SK-N-DZ (cell line): Measurements from ENCODE around the gene BNC1.
A peak's percentile ranks its signal among the peaks of the same experiment; 100 is the strongest.
"Not testable (repeated sequence)": the region's sequence is repeated elsewhere in the genome, so short reads cannot be mapped to it uniquely, and the experiment has no call there.

ENCODE experiments used
- DNase-seq: peaks from one replicate; pipeline ENCODE4 v3.0.0-alpha.2; 2015; ENCODE audit warnings: low spot score

Gene BNC1

DNA sequence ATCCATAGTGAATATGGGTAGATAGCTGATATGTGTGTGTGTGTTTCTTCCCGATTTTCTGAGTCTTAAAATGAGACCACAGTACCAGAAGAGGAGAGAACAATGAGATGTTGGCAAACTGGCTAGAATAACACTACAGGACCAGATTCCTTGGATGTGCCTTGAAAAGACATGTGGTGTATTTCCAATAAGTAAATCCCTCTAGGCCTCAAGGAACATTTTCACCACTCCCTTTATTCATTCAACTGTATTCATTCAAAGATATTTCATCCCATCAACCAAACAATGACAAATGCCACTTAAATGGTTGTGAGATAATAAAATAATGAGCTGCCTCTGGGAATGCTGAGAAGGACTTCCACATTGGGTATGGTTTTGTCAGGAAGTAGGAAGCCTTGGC is 8.7 kb upstream of the BNC1 start:
- no peak for DNase-seq

DNA sequence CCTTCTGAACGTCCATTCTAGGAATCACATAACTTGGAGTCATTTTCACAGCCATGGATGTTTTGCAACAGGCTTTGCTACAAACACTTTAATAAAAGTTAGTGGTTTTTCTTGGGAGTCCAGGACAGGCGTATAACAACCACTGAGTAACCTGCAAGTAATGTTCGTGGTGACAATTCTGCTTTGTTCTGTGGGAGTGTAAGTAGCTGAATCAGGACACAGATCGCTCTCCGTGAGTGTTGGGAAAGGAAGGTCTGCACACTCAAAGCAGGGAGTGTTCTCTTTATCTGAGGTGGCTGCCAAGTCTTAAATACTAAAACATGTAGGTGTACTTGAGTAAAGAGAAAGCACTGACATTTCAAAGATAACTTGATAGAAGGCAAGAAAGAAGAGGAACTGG is 7.9 kb upstream of the BNC1 start:
- DNase-seq, result no peak

DNA sequence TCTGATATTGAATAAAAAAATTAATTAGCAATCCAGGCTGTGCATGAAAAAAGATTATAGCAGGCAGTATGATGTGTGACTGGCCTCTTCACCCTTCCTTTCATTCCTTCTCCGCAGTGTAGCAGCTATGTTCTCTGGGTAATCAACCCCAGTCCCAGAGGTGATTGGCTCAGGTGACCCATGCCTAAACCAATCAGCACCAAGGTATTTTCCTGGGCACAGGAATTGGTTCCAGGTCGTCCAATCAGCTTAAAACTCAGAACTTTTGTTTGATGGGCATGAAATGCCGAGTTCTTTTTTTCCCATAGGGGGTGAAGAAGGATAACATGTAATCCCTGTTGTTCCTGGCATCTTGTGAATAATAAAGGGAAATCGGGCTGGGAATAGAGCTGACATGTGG is 5.8 kb upstream of the BNC1 start:
- no peak for DNase-seq

DNA sequence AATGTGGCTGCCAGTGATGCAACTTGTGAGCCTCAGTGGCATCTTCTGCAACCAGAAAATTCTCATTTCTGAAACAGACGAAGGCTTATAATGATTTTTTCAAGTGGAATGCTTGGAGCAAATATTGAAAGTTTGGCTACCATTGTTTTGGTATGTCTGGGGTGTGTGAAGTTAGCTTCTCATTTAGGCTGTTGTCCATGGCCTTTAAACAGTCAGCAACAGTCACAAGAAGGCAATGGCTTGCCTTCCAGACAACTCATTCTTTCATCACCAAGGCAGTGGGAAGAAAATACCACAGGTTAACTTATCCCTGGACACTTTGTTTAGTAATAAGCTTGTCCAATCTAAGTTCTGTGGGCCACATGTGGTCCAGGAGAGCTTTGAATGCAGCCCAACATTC is 4.7 kb upstream of the BNC1 start:
- DNase-seq, result no peak

DNA sequence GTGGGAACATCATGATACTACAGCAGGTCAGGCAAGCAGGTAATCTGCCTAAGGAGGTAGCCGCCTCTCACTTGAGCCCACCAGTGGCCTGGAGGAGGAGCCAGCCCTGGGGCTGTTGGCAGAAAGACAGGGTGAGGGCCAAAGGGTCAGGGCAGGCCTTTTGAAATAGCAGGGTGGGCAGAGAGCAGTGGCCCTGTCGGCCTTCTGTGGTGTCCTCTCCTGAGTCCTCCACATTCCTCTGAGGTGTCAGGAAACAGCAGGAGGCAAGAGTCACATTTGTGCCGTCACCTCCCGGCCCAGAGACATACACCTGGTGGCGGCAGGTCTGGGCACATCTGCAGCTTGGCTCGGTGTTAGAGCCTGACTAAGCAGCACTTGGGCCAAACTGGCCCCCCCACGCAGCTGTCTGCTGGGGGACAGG is 3.9 kb upstream of the BNC1 start:
- DNase-seq, result no peak

DNA sequence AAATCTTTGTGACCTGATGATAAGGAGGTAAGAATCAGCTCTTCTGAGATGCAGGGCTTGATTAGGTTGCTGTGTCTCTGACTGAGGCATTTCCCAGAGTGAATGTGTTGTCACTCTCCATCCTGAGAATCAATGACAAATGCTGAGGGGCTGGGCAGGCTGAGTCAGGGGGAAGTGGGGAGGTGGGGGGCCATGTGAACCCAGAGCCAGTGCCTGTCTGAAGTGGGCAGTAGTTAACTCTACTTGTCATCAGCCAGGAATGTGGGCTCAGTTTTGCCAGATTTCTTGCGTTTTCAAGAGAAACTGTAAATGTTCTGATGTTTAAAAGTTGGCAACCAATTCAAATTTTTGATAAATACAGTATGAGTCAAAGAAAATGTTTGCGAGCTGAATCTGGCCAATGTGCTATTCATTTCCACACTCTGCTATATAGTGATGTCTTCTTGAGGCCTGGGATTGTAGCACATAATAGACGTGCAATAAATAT is 3.1 kb upstream of the BNC1 start:
- no peak for DNase-seq

DNA sequence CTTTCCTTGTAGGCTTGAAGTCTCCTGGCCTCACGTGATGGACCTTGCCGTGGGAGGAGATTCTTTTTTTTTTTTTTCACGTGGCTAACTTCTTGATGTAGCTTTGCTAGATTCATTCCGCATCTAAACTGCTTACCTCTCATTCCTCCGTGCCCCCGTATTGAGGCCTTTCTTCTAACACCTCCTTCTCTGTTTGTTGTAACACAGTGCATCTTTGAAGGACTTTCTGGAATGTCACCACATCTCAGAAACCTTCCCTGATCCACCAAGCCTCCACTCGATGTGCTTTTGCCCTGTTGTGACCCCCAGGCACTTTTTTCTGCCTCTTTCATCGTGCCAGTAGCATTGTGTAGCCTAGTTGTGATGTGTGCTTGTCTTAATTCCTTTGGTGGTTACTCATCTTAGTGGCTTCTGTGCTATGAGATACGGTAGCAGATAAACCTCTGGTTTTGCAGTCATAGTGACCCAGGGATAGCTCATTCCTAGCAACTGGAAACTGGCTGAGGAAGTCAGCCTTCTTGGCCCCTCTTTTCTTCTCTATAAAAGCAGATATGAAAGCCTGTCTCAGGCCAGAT is 1.6 kb upstream of the BNC1 start:
- DNase-seq, result no peak

DNA sequence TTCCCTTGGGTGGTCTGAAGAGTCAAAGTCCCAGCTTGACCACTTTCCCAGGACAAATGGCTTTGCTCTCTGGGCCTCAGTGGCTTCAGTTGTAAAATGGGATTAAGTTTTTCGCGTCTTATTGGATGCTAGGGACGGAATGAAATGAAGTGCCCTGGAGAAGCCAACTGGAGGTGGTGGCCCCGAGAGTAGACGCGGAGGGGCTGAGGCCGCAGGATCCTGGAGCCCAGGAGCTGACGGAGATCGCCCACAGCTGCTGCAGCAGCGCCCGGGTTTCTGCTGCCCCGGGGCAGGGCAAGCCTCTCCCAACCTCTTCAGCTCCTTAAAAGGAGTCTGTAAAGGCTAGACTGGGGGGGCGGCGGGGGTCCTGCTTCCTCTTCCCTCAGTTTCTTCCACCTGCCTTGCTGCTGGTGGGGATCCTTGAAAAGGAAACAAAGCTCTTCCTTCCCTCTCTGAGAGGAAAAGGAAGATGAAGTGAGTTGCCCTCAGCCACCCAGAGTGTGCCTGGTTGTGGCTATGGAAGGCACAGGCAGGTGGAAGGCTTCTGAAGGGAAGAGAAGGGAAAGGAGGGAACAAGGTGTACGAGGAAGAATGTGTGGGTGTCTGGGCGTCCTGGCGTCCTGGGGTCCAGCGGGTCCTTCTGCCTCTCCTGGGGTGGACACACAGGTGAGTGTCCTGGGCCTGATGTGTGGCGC is 967 bp upstream of the BNC1 start:
- no peak for DNase-seq

DNA sequence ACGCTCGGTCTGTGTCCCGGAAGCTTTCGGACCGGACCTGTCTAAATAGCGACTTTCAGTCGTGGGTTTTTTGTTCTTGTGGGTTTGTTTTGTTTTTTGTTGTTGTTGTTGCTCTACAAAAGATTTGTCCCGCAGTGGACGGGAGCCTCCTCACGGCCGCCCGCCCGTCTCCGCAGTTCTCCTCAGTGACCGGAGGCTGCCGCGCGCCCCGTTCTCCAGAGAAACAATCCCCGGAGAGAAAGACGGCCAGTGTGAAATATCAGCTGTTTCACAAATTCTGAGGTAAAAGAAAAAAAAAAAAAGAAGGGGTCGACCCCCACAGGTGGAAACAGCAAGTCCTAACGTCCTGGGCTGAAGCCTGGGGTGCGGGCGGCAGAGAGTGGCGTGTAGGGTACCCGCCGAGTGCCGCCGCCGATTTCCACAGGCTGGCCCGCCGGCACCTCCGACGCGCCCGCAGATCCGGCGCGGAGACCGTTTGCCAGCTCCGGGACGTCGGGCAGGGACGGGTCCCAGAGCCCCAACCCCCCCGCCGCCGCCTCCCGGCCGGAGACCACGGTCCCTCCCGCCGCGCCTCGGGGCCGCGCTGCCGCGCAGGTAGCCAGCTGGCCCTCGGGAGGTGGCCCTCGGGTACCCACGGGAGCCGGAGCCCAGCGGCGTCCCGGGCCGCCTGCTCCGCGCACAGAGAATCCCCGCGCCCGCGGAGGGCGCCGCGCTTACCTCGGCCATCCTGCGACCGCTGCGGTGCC is 478 bp downstream of the BNC1 start:
- no peak for DNase-seq

DNA sequence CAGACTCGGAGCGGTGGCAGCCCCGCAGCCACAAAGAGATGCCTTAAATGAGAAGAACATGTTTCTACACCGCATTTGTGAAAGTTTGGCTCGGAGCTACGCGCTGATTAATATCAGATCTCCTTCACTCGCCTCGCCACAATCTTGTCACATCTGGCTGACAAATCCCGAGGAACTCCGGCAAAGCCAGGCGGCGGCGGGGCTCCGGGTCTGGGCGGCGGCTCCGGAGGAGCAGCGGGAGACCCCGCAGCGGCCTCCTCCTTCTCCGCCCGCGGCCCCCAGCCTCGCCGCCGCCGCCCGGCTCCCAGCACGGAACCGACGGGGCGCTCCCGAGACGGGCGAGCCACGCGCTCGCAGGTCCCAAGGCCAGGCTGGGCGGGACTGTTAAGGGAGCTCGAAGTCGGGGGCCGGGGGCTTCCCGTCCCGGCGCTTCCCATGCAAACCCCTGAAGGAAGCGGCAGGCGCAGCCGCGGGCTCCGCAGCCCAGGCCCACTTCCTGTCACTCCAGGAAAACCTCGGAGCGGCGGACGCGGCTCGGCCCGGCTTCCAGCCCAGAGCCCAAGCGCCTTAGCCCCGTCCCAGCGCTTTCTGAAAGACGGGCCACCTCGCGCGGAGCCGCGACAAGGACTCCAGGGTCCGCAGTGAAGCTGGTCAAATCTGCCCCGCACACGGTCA is 1.2 kb downstream of the BNC1 start:
- no peak for DNase-seq

DNA sequence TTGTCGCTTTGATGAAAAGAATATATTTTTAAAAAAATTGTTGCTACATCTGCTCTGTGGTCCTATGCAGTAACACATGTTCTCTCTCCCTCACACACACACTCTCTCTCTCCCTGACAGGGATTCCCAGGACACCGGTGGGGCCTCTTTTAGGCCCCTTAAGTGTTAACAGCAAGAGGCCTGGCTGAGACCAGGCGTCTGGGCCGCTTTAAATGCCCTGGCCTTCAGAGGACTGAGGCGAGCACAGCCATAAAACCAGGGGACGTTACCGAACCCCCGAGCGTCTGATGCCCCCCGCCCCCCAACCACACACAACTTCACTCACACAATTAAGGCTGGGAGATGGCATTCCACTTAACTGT is 1.7 kb downstream of the BNC1 start:
- peak; percentile 67 for DNase-seq

DNA sequence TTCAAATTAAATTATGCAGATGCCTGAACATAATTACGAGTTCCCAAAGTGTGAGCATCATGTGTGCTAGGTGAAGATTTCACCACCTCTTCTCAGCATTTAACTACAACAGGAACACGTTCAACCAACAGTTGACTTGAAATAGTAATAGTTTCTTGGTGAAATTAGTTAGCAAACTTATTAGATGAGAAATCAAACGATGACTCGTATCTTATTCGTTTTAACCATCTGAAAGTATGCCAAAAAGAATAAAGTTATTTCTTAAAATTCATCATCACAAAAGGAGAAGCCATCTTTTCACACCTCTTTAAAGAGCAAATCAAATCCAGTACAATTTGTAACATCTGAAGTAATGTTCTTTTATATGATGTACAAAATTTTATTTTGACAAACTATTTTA is 2.3 kb downstream of the BNC1 start:
- DNase-seq, result no peak

DNA sequence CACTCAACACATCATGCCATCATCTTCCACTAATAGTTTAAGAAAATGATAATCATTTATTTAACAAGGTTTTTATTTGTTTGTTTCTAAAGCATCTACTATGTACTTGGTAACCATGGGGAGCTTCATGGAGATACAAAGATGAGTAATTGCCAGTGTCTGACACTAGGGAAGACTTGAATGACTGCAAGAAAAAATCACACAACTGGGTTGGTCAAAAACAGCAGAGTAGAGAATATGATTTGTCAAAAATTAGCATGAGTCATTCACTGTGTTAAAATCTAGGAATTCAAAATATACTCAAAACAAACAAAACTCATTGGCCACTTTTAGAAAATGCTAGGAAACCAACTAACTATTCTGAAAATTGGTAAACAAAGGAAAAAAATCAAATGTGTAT is 6.3 kb downstream of the BNC1 start:
- no peak for DNase-seq

DNA sequence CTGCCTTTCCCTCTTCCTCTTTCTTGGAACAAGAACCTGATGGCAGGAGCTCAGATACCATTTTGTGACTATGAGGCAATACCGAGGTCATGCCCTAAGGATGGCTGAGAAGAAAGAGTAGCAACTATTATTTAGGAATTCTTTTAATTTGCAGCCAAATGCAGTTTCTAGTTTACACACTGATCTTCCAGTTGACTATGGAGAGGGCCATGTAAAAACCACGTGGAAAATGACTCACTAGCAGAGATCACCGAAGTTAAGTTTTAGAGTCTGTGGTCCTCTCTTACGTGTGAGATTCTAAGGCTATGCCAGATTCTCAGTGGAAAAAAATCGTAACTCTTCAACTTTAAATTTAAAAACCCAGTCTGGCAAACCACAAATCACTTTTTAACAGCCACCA is 7.8 kb downstream of the BNC1 start:
- DNase-seq, result no peak

DNA sequence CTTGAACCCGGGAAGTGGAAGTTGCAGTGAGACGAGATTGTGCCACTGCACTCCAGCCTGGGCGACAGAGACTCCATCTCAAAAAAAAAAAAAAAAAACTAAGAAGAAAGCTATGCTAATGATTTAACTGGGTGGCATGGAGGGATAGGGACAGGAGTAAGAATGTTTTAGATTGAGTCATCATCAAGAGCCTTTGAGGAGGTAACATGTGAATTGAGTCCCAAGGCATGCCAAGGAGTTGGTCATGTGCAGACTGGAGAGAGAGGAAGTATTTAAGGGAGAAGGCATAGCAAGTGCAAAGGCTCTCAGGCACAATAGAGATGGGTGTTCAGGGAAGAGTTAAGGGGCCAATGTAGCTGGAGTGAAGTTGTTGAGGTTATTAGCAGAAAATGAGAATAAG is 9.1 kb downstream of the BNC1 start:
- no peak for DNase-seq

DNA sequence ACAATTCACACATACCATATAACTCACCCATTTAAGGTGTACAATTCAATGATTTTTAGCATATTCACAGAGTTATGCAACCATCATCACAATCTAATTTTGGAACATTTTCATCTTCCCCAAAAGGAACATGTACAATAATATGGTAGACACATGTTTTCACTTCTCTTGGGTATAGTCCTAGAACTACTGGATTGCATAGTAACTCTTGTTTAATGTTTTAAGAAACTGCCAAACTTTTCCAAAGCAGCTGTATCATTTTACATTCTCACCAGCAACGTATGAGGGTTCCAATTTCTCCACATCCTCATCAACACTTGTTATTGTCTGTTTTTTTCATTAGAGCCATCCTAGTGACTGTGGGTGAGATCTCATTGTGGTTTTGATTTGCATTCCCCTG is 14.3 kb downstream of the BNC1 start:
- DNase-seq, result no peak

DNA sequence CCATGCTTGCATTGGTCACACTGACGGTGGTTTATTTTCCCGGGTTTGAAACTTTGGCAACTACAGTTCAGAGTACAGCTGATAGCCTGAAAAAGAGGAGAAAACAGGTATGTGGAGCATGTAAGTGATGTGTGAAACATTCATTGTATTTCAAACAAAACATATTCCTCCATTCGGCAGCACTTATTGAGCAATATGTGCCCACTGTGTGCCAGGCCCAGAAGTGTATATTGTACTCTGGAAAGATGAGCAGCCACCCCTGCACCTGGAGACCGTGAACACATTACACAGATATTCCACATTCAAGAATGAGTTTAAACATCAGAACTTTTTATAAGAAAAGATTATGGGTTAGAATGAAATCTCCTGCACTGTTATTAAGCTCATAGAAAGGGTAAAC is 16.3 kb downstream of the BNC1 start:
- no peak for DNase-seq

DNA sequence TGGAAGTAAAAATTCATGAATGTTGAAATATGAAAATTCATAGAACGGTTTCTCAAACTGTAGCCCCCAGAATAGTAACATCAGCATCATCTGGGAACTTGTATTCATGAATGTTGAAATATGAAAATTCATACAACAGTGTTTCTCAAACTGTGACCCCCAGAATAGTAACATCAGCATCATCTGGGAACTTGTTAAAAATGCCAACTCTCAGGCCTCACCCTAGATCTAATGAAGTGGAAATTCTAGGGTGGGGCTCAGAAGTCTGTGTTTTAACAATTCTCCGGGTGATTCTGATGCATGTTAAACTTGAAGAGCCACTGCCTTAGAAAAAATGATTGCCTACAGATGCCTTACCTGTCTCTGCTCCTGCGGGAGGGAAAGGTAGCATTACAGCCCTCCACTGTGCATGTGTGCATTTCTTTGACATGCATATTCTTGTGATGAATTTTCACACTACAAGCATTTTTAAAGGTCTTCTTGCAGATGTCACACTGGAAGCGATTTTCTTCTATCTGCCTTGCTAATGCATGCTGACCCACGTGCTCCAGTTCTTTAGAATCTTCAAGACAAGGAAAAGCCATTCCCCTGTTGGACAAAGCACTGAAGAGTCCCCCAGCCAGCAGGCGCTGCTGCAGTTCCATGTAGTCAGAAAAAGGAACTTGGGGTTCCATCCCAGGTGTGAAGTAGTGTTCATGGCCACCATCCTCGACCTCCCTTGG is 21.7 kb downstream of the BNC1 start:
- DNase-seq, result no peak

DNA sequence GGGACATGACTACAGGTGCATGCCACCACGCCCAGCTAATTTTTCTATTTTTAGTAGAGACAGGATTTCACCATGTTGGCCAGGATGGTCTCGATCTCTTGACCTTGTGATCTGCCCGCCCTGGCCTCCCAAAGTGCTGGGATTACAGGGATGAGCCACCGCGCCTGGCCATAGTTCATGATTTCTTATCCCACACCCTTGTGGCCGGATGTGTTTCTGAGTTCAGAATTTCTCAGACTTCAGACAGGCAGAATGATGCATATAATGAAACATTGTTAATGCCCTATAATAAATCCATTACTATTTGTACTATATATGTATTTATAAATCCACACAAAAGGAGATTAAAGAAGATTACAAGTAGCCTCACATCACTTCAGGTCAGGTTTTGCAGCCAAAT is 22.3 kb downstream of the BNC1 start:
- DNase-seq, result not testable (repeated sequence)

DNA sequence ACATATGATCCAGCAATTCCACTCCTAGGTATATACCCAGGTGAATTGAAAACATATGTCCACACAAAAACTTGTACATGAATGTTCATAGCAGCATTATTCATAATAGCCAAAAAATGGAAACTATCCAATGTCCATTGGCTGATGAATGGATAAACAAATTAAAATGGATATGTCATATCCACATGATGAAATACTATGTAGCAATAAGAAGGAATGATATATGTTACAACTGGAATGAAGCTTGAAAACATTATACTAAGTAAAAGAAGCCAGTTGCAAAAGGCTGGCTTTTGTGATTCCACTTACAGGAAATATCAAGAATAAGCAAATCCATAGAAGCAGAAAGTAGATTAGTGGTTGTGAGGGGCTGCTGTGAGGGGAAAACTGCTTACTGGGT is 33.7 kb downstream of the BNC1 start:
- DNase-seq, result no peak

DNA sequence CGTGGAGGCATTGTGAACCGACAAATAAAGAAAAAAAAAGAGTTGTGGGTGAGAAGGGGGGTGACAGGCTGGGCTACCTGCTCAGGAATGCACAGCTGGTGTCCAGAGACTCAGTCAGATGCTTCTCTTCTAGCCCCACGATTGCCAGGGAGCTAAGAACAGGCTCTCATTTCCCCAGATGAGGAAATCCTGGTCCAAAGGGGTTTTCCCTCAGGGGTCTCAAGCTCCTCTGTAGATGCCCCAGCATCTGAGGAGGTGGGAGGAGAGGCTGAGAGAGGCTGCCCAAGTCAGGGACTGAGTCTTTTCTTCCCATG is 35.5 kb downstream of the BNC1 start:
- no peak for DNase-seq
